HUES6 (cell line): ENCODE results near the gene CD84.
"Not testable (repeated sequence)": the region's sequence is repeated elsewhere in the genome, so short reads cannot be mapped to it uniquely, and the experiment has no call there.

Experiments
- H3K27ac ChIP-seq: 2 replicates; pipeline ENCODE4 v1.7.0; 2013; ENCODE audit warnings: low read depth, mild to moderate bottlenecking, low read length, inconsistent platforms
- H3K27me3 ChIP-seq: 2 replicates; pipeline ENCODE4 v1.6.1; 2013; ENCODE audit warnings: low read length; ENCODE audit not compliant: control insufficient read depth, insufficient read depth
- H3K36me3 ChIP-seq: 2 replicates; pipeline ENCODE4 v1.6.1; 2013; ENCODE audit warnings: low read length; ENCODE audit not compliant: control insufficient read depth, insufficient read depth
- H3K4me1 ChIP-seq: 2 replicates; pipeline ENCODE4 v1.6.1; 2013; ENCODE audit warnings: low read length; ENCODE audit not compliant: control insufficient read depth, insufficient read depth
- H3K4me3 ChIP-seq: 2 replicates; pipeline ENCODE4 v1.5.1; 2013; ENCODE audit warnings: low read depth, low read length
- H3K9ac ChIP-seq: one replicate; pipeline ENCODE4 v1.6.1; 2013; ENCODE audit warnings: mild to moderate bottlenecking, low read length
- H3K9me3 ChIP-seq: 2 replicates; pipeline ENCODE4 v1.6.1; 2013; ENCODE audit warnings: low read depth, low read length; ENCODE audit not compliant: control insufficient read depth, insufficient read depth

The CD84 gene

DNA sequence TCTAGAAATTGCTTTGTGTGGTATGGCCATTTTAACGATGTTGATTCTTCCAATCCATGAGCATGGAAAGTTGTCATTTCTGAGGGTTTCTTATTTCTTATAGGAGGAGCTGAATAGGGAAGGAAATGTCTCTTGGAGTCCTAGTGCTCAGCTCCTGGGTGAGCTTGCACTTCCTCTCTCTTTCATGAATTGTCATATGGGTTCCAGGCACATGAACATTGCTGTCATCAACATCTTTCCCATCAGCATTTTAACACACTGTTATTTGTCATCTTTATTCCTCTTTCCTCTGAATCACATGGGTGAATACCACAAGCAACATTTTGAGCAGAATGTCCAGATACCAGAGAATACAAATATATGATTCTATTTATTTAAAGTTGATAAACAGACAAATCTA is 79.7 kb downstream of the CD84 start:
- no peaks in the 10 kb centered on the region for H3K27me3 ChIP-seq
- H3K9ac ChIP-seq = no peak overlapping the region
- H3K27ac ChIP-seq = no peak overlapping the region
- H3K9me3 ChIP-seq = peaks cover 7% of the 10 kb centered on the region; the same call in 1 of the 2 replicates
- no peak overlapping the region for H3K4me3 ChIP-seq
- H3K4me1 ChIP-seq = no peaks in the 10 kb centered on the region
- H3K36me3 ChIP-seq = no peaks in the 10 kb centered on the region

DNA sequence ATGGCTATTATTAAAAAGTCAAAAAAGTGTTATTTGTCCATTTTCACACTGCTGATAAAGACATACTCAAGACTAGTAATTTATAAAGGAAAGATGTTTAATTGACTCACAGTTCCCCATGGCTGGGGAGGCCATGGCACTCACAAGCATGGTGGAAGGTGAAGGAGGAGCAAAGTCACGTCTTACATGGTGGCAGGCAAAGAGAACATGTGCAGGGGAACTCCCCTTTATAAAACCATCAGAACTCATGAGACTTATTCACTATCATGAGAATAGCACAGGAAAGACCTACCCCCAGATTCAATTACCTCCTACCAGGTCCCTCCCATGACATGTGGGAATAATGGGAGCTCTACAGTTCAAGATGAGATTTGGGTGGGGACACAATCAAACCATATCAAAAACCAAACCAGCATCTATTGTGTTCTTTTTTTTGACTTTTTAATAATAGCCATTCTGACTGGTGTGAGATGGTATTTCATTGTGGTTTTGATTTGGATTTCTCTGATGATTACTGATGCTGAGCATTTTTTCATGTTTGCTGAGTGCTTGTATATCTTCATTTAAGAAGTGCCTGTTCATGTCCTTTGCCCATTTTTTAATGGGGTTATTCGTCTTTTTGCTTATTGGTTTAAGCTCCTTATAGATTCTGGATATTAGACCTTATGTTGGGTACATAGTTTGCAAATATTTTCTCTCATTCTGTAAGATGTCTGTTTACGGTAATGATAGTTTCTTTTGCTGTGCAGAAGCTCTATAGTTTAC is 80.8 kb downstream of the CD84 start:
- not testable (repeated sequence) for H3K27ac ChIP-seq, H3K9me3 ChIP-seq, H3K4me1 ChIP-seq, H3K27me3 ChIP-seq, H3K36me3 ChIP-seq, H3K9ac ChIP-seq, H3K4me3 ChIP-seq

- Histone ChIP-seq H3K9ac (no peak overlapping the region), H3K9me3 (peaks cover 7% of the 10 kb centered on the region; the same call in 1 of the 2 replicates), H3K4me1 (no peaks in the 10 kb centered on the region), H3K4me3 (no peak overlapping the region), H3K27me3 (no peaks in the 10 kb centered on the region), H3K27ac (no peak overlapping the region), H3K36me3 (no peaks in the 10 kb centered on the region)
Observed at GRCh38 chr1:160496334-160496733, 83.0 kb downstream of the CD84 start.

- H3K9me3 ChIP-seq = peaks cover 7% of the 10 kb centered on the region; the same call in 1 of the 2 replicates
- no peak overlapping the region for H3K9ac ChIP-seq
- no peaks in the 10 kb centered on the region for H3K36me3 ChIP-seq
- no peak overlapping the region for H3K27ac ChIP-seq
- H3K27me3 ChIP-seq = no peaks in the 10 kb centered on the region
- H3K4me1 ChIP-seq = no peaks in the 10 kb centered on the region
- H3K4me3 ChIP-seq = no peak overlapping the region
Observed at GRCh38 chr1:160494620-160495019, 84.7 kb downstream of the CD84 start.

DNA sequence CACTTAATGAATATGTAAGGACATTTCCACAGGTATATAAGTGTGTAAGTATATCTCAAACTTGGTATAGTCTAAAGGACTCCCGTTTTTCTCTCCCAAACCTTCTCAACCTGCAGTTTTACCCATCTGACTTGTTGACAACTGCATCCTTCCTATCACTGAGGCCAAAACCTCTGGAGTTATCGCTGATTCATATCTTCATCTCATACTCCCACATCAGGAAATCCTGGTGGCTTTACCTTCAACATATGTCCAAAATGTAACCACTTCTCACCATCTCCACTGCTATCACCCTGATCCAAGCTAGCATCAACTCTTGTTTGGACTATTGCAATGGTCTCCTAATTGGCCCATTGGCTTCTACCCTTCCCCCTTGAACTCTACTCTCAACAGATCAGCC is 86.7 kb downstream of the CD84 start:
- Histone ChIP-seq H3K9me3 (no peaks in the 10 kb centered on the region), H3K27ac (no peak overlapping the region), H3K36me3 (no peaks in the 10 kb centered on the region), H3K9ac (no peak overlapping the region), H3K27me3 (no peaks in the 10 kb centered on the region), H3K4me1 (no peaks in the 10 kb centered on the region), H3K4me3 (no peak overlapping the region)

GRCh38 chr1:160491981-160492380 is 87.3 kb downstream of the CD84 start:
- Histone ChIP-seq H3K36me3 (no peaks in the 10 kb centered on the region), H3K27me3 (no peaks in the 10 kb centered on the region), H3K4me1 (peaks cover 1% of the 10 kb centered on the region; the same call in 1 of the 2 replicates), H3K4me3 (no peak overlapping the region), H3K27ac (no peak overlapping the region), H3K9me3 (no peaks in the 10 kb centered on the region), H3K9ac (no peak overlapping the region)
